KMS-11 (cell line): ENCODE results near the gene AP3B1.

Experiments
- H2AFZ ChIP-seq: fragments of 200-600 bp; sonication (generic); 2 replicates; pipeline ENCODE4 v1.6.1; 2016; ENCODE audit warnings: antibody characterized with exemption, mixed run types, low read depth
- H3K27ac ChIP-seq: fragments of 200-600 bp; sonication (generic); 2 replicates; pipeline ENCODE4 v1.6.1; 2016; ENCODE audit warnings: mild to moderate bottlenecking, mixed run types
- H3K27me3 ChIP-seq: fragments of 200-600 bp; sonication (generic); 2 replicates; pipeline ENCODE4 v1.6.1; 2017; ENCODE audit warnings: mild to moderate bottlenecking, low read depth, mixed run types, moderate library complexity; ENCODE audit not compliant: insufficient read depth
- H3K36me3 ChIP-seq: fragments of 200-600 bp; sonication (generic); 2 replicates; pipeline ENCODE4 v1.6.1; 2017; ENCODE audit warnings: mild to moderate bottlenecking, mixed run types; ENCODE audit not compliant: insufficient read depth
- H3K4me1 ChIP-seq: fragments of 200-600 bp; sonication (generic); 2 replicates; pipeline ENCODE4 v1.6.1; 2016; ENCODE audit warnings: mild to moderate bottlenecking, low read depth, mixed run types; ENCODE audit not compliant: poor library complexity, severe bottlenecking
- H3K4me2 ChIP-seq: fragments of 200-600 bp; sonication (generic); 2 replicates; pipeline ENCODE4 v1.7.0; 2016; ENCODE audit warnings: mild to moderate bottlenecking, mixed run types
- H3K4me3 ChIP-seq: fragments of 200-600 bp; sonication (generic); IDR thresholded peaks from 2 replicates; pipeline ENCODE4 v1.6.1; 2017; ENCODE audit warnings: low read depth, low read length, mixed read lengths; ENCODE audit not compliant: insufficient read depth
- H3K79me2 ChIP-seq: fragments of 200-600 bp; sonication (generic); 2 replicates; pipeline ENCODE4 v1.6.1; 2016; ENCODE audit warnings: low read depth, mixed run types; ENCODE audit not compliant: insufficient read depth
- H3K9ac ChIP-seq: fragments of 200-600 bp; sonication (generic); 2 replicates; pipeline ENCODE4 v1.6.1; 2016; ENCODE audit warnings: mild to moderate bottlenecking, mixed run types
- H4K20me1 ChIP-seq: fragments of 200-600 bp; sonication (generic); 2 replicates; pipeline ENCODE4 v1.6.1; 2016; ENCODE audit warnings: mild to moderate bottlenecking, mixed run types; ENCODE audit not compliant: insufficient read depth
- CTCF ChIP-seq: fragments of 200-600 bp; sonication (generic); conservative IDR thresholded peaks from 2 replicates; pipeline ENCODE4 v1.6.1; 2017; ENCODE audit warnings: low read depth, mild to moderate bottlenecking, antibody characterized with exemption, low read length, moderate library complexity, mixed read lengths

Gene AP3B1

DNA sequence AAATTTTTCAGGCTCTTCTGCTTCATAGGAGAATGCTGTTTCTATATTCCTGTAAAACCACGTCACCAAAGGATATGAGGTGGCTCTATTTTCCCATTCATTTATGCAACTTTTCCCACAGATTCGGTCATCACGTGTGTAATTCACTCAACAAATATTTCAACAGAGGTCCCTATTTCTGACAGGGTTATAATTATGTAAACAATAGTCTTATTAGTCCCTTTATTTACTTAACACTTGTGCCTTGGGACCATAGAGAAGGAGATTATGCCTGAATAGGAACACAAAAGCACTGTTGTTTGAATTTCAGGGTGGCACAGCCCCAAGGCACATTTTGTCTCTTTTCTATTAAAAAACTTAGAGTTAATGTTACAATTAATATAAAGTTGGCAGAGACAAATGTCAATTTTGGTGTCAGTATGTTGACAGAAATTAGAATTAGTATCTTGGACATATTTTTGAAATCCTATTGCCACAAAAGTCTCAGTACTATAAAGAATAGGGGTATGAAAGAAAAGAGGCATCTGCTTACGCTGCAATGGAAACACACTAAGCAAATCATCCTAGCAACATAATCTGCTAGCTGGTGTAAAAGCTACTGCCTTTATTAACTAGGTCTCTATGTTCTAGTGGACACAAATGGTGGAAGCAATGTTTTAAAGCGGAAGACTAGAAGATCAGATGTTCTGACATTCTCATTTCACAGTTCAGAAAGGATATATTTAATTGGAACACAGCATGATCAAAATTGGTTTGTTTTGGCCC lies 289.3 kb downstream of the AP3B1 start:
- H3K4me3 ChIP-seq = no peak overlapping the region
- H2AFZ ChIP-seq = no peak overlapping the region
- no peaks in the 10 kb centered on the region for H3K36me3 ChIP-seq
- H3K79me2 ChIP-seq = no peaks in the 10 kb centered on the region
- peaks cover 45% of the 10 kb centered on the region for H3K4me1 ChIP-seq
- H3K27me3 ChIP-seq = no peaks in the 10 kb centered on the region
- TF ChIP-seq CTCF = no peak
- H4K20me1 ChIP-seq = no peaks in the 10 kb centered on the region
- H3K9ac ChIP-seq = no peak overlapping the region
- no peak overlapping the region for H3K27ac ChIP-seq
- no peak overlapping the region for H3K4me2 ChIP-seq

- Histone ChIP-seq H2AFZ (no peak overlapping the region), H4K20me1 (no peaks in the 10 kb centered on the region), H3K4me2 (no peak overlapping the region), H3K27ac (no peak overlapping the region), H3K36me3 (no peaks in the 10 kb centered on the region), H3K9ac (no peak overlapping the region), H3K79me2 (no peaks in the 10 kb centered on the region), H3K27me3 (no peaks in the 10 kb centered on the region), H3K4me3 (no peak overlapping the region), H3K4me1 (peaks cover 45% of the 10 kb centered on the region)
- TF ChIP-seq CTCF = no peak
These were observed 289.9 kb downstream of the AP3B1 start for GRCh38 chr5:78004559-78004958.

DNA sequence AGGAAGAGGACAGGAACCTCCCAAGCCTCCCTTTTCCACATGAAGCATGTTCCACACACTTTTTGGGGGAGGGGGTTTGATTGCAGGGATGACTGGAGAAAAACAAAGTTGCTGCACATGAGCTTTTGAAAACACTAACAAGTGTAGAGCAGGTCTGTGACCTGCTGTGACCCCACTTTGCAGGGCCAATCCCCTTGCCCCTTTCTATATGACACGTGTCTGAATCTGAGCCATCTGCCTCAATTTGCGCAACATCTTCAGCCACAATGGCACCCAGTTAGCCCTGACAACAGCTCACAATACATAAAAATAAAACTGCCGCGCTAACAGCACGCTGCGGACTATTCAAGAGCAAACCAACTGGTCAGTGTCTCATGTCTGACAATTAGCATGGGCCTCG lies 290.6 kb downstream of the AP3B1 start:
- Histone ChIP-seq H3K9ac (no peak overlapping the region), H3K79me2 (no peaks in the 10 kb centered on the region), H3K27ac (no peak overlapping the region), H3K27me3 (no peaks in the 10 kb centered on the region), H4K20me1 (no peaks in the 10 kb centered on the region), H2AFZ (no peak overlapping the region), H3K4me1 (peaks cover 45% of the 10 kb centered on the region), H3K36me3 (no peaks in the 10 kb centered on the region), H3K4me2 (peak overlapping the region; percentile 62; the same call in 1 of the 2 replicates), H3K4me3 (no peak overlapping the region)
- no peak for TF ChIP-seq CTCF

DNA sequence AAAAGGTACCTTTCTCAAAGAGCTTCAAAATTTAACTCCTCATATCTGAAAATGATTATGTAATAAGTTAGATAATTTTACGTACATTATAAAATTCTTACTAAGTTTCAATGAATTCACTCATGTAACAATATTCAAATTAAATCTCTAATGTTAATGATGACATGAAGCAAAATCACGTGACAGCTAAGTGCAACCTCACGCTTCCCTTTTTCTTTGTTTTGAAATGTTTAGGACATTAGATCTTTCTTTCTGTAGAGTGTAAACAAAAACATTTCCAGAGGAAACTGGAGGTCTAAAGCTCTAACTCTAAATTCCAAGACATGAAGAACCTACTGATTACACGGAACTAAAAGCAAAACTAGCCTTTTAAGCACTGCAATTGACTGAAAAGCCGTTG lies 291.0 kb downstream of the AP3B1 start:
- Histone ChIP-seq H2AFZ (no peak overlapping the region), H3K4me1 (peaks cover 43% of the 10 kb centered on the region), H3K9ac (no peak overlapping the region), H3K79me2 (no peaks in the 10 kb centered on the region), H3K27ac (peak overlapping the region; percentile 38; the same call in 1 of the 2 replicates), H3K4me2 (peak overlapping the region; percentile 62), H4K20me1 (no peaks in the 10 kb centered on the region), H3K4me3 (no peak overlapping the region), H3K27me3 (no peaks in the 10 kb centered on the region), H3K36me3 (no peaks in the 10 kb centered on the region)
- no peak for TF ChIP-seq CTCF
